ENCODE data around the gene PPL.

Gene PPL

GRCh38 chr16:4876646-4877379 is 60.1 kb downstream of the PPL start:
- peak; percentile 59 for TF ChIP-seq NFIC (IDR thresholded peaks at IDR 0.05)
- no peak for TF ChIP-seq TAF1 (IDR thresholded peaks at IDR 0.05; ENCODE audit: low read depth)

GRCh38 chr16:4874666-4875065 is 62.3 kb downstream of the PPL start:
- TF ChIP-seq ZBTB7A (IDR thresholded peaks at IDR 0.05; ENCODE audit: low read depth) (no peak), FOXM1 (IDR thresholded peaks at IDR 0.05; ENCODE audit: borderline replicate concordance, low read depth) (no peak), CREB1 (IDR thresholded peaks at IDR 0.05; ENCODE audit: low read depth) (no peak), NFIC (IDR thresholded peaks at IDR 0.05) (no peak), YY1 (IDR thresholded peaks at IDR 0.05; ENCODE audit: low read depth) (no peak), RAD21 (IDR thresholded peaks at IDR 0.05; ENCODE audit: low read depth) (no peak), TCF12 (IDR thresholded peaks at IDR 0.05; ENCODE audit: low read depth) (no peak), TEAD4 (IDR thresholded peaks at IDR 0.05) (no peak), EGR1 (IDR thresholded peaks at IDR 0.05) (no peak), USF1 (IDR thresholded peaks at IDR 0.05) (no peak), TAF1 (IDR thresholded peaks at IDR 0.05; ENCODE audit: low read depth) (no peak), CEBPB (IDR thresholded peaks at IDR 0.05) (no peak)
- TF ChIP-seq, protein P1, sequence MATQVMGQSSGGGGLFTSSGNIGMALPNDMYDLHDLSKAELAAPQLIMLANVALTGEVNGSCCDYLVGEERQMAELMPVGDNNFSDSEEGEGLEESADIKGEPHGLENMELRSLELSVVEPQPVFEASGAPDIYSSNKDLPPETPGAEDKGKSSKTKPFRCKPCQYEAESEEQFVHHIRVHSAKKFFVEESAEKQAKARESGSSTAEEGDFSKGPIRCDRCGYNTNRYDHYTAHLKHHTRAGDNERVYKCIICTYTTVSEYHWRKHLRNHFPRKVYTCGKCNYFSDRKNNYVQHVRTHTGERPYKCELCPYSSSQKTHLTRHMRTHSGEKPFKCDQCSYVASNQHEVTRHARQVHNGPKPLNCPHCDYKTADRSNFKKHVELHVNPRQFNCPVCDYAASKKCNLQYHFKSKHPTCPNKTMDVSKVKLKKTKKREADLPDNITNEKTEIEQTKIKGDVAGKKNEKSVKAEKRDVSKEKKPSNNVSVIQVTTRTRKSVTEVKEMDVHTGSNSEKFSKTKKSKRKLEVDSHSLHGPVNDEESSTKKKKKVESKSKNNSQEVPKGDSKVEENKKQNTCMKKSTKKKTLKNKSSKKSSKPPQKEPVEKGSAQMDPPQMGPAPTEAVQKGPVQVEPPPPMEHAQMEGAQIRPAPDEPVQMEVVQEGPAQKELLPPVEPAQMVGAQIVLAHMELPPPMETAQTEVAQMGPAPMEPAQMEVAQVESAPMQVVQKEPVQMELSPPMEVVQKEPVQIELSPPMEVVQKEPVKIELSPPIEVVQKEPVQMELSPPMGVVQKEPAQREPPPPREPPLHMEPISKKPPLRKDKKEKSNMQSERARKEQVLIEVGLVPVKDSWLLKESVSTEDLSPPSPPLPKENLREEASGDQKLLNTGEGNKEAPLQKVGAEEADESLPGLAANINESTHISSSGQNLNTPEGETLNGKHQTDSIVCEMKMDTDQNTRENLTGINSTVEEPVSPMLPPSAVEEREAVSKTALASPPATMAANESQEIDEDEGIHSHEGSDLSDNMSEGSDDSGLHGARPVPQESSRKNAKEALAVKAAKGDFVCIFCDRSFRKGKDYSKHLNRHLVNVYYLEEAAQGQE (IDR thresholded peaks at IDR 0.05; ENCODE audit: low read depth) = no peak
- TF ChIP-seq, protein P2, sequence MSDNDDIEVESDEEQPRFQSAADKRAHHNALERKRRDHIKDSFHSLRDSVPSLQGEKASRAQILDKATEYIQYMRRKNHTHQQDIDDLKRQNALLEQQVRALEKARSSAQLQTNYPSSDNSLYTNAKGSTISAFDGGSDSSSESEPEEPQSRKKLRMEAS (IDR thresholded peaks at IDR 0.05) = no peak

DNA sequence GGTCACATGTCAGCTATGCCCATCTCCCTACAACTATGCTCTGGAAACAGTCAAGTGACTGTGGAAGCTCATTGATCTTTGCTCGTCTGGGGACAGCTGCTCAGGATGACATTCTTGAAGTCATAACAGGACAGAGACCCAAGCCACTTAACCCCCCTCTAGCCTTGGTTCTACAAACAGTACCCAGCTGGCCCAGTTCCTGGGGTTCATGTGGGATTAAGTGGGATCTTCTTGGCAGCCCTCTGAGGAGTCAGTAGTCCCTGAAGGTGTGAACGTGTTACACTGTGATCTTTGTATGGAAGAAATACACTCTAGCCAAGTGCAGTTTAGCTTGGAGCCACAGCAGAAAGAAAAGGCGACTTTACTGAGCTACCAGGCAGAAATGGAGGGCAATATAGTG is 63.9 kb downstream of the PPL start:
- TF ChIP-seq ZBTB7A (IDR thresholded peaks at IDR 0.05; ENCODE audit: low read depth) = no peak
- TF ChIP-seq USF1 (IDR thresholded peaks at IDR 0.05) = no peak
- TF ChIP-seq CREB1 (IDR thresholded peaks at IDR 0.05; ENCODE audit: low read depth) = no peak
- TF ChIP-seq YY1 (IDR thresholded peaks at IDR 0.05; ENCODE audit: low read depth) = no peak
- TF ChIP-seq, protein P1 (IDR thresholded peaks at IDR 0.05; ENCODE audit: low read depth) = no peak
- no peak for TF ChIP-seq TEAD4 (IDR thresholded peaks at IDR 0.05)
- no peak for TF ChIP-seq FOXM1 (IDR thresholded peaks at IDR 0.05; ENCODE audit: borderline replicate concordance, low read depth)
- TF ChIP-seq RAD21 (IDR thresholded peaks at IDR 0.05; ENCODE audit: low read depth) = no peak
- no peak for TF ChIP-seq CEBPB (IDR thresholded peaks at IDR 0.05)
- TF ChIP-seq EP300 (IDR thresholded peaks at IDR 0.05; ENCODE audit: borderline replicate concordance) = no peak
- no peak for TF ChIP-seq NFIC (IDR thresholded peaks at IDR 0.05)
- TF ChIP-seq EGR1 (IDR thresholded peaks at IDR 0.05) = no peak
- no peak for TF ChIP-seq TAF1 (IDR thresholded peaks at IDR 0.05; ENCODE audit: low read depth)
- TF ChIP-seq, protein P2 (IDR thresholded peaks at IDR 0.05) = no peak
- TF ChIP-seq TCF12 (IDR thresholded peaks at IDR 0.05; ENCODE audit: low read depth) = no peak

DNA sequence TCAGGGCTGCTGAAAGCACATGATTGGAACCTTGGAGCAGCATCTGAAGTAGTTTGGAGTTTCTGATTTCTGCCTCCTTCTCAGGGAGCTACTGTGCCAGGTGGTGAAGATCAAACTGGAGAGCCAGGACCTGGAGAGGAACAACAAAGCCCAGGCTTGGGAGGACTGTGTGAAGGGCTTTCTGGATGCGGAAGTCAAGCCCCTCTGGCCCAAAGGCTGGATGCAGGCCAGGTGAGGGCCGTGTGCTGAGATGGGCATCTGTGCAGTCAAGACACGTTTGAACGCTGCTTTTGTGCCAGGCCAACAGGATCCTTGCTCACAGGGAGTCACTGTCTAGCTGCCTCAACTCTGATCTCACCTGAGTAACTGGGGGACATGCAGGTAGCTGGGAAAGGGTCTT is 65.9 kb downstream of the PPL start:
- TF ChIP-seq ZBTB7A (IDR thresholded peaks at IDR 0.05; ENCODE audit: low read depth) (no peak), RAD21 (IDR thresholded peaks at IDR 0.05; ENCODE audit: low read depth) (no peak), FOXM1 (IDR thresholded peaks at IDR 0.05; ENCODE audit: borderline replicate concordance, low read depth) (no peak), EGR1 (IDR thresholded peaks at IDR 0.05) (no peak), TAF1 (IDR thresholded peaks at IDR 0.05; ENCODE audit: low read depth) (no peak), YY1 (IDR thresholded peaks at IDR 0.05; ENCODE audit: low read depth) (no peak), EP300 (IDR thresholded peaks at IDR 0.05; ENCODE audit: borderline replicate concordance) (no peak), CEBPB (IDR thresholded peaks at IDR 0.05) (no peak), TCF12 (IDR thresholded peaks at IDR 0.05; ENCODE audit: low read depth) (no peak), CREB1 (IDR thresholded peaks at IDR 0.05; ENCODE audit: low read depth) (no peak), NFIC (IDR thresholded peaks at IDR 0.05) (no peak), TEAD4 (IDR thresholded peaks at IDR 0.05) (no peak), USF1 (IDR thresholded peaks at IDR 0.05) (no peak)
- TF ChIP-seq, protein P2 (IDR thresholded peaks at IDR 0.05) = no peak
- TF ChIP-seq, protein P1 (IDR thresholded peaks at IDR 0.05; ENCODE audit: low read depth) = no peak
